Measurements from ENCODE around the gene TMEM109.

Gene TMEM109, protein sequence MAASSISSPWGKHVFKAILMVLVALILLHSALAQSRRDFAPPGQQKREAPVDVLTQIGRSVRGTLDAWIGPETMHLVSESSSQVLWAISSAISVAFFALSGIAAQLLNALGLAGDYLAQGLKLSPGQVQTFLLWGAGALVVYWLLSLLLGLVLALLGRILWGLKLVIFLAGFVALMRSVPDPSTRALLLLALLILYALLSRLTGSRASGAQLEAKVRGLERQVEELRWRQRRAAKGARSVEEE

DNA sequence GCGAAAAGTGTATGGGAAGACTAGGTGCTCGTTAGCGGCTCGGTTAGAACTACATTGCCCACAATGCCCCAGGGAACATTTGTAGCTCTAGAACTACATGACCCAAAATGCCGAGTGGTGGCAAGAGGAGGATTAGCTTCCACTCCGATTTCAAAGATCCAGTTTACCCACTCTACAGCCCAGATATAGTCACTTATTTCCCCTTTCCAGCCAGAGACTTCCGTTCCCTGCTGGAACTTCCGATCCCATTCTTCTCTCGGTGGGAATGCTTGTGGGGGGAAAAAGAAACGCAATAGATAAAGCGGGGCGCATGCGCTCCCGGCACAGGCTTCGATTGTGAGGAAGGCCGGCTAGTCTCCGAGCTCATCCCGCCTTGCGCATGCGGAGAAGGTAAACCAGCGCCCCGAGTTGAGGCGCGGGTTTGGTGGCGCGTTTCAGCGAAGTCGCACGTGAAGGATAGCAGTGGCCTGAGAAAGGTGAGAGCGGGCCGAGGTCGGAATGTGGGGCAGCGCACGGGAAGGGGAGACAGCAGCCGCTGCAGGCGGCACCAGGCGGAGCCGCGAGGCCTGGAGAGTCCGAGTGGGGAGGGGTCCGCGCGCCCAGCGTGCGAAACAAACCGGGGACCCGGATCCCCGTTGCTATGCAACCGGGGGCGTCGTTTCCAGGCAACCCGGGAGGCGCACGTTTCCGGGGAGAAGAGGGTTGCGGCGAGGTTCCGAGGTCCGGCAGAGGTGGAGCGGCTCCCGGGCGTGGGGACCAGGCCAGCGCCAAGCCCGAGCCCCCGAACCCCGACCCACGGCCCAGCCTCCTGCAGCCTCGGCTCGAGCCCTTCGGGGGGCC is at the start of gene TMEM109:
TSS of gene TMEM109 (plus strand) at position 366 of the 840 bp plus-strand sequence. CDS start 5,536 bp downstream, outside the sequence.
- peak; percentile 82 for DNase-seq

DNA sequence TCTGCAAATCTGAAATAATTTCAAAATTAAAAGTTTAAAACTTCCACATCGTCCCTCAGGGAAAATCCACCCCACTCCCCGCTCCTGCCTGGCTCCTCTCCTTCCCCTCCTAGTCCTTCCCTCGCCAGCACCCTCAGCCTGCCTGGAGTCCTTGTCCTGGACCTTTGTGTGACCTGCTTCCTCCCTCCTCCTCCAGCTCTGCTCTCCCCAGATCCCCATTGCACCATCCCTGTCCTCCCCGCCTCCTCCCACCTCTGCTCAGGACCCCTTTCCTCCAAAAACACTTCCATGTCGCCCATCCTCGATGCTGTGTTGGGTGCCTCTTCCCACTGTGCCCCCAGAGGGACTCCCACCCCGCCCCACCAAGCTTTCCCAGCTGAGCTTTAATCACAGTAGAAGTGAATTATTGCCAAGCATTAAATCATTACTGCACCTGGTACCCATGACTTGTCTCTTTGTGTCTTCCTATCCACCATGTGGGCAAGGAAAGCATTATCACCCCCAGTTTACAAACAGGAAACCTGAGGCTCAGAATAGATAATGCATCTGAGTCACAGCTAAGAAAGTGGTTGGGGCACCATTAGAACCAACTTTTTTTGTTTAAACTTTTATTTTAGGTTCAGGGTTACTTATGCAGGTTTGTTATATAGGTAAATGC is 49.0 kb upstream of the TMEM109 start:
- DNase-seq: no peak

DNA sequence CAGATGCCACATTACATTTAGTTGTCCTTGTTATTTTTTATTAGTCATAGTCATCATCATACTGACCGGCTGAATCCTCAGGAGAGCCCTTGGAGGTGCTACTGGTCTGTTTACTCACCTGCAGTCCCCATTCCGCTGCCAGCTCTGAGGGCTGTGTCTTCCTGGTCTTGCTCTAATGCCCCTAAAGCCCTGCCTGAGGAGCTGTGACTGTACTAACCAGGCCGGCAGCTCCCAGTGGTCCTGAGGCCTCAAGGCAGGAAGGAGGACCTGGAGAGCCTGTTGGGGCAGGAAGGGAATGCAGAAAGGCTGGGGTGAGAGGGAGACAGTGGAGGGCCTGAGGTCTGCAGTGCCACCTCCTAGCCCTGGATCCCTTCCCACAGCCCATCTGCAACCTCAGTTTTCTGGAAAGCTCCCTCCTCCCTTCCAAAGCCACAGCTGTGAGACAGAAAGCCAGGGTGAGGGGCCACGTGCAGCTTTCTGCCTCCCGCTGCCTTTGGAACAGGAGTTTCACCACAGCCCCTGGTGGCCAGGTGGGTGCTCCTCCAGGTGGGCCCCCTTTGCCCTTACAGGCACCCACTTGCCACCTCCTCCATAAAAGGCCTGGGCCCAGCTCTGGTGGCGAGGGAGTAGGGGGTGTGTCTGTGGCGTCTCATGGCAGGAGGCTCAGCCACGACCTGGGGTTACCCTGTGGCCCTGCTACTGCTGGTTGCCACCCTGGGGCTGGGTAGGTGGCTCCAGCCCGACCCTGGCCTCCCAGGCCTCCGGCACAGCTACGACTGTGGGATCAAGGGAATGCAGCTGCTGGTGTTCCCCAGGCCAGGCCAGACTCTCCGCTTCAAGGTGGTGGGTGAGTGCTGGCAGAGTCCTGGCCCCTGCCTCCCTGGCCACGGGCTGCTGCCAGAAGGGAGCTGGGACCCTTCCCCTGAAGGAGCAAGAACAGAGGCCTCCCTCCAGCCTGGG is 46.8 kb upstream of the TMEM109 start, which contains the start of gene ZP1:
TSS of gene ZP1 (plus strand) at position 632 of the 960 bp plus-strand sequence. CDS start at position 652, 20 bp downstream.
- no peak for DNase-seq

DNA sequence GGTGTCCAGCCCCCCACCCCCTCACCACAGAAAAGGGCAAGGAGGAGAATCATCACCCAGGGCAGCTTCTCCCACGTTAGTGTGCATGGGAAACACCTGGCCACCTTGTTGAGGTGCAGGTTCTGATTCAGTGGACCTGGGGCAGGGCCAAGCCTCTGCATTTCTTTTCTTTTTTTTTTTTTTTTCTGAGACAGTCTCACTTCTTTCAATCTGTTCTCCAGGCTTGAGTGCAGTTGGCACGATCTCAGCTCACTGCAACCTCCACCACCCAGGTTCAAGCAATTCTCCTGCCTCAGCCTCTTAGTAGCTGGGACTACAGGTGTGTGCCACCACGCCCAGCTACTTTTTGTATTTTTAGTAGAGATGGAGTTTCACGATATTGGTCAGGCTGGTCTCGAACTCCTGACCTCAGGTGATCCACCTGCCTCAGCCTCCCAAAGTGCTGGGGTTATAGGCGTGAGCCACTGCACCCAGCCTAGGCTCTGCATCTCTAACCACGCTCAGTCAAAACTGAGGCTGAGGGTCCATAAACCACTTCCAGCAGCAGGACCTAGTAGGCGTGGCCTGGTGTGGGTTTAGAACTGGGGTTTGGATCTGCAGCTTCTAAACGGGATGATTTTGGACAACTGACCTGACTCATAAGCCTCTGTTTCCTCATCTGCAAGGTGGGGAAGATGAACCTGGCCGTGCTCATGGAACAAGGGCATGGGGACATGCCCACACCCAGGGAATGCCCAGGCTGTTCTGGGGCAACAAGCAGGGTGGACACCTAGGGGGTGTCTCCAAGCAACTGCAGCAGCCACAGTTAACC is 45.9 kb upstream of the TMEM109 start:
- DNase-seq: no peak

DNA sequence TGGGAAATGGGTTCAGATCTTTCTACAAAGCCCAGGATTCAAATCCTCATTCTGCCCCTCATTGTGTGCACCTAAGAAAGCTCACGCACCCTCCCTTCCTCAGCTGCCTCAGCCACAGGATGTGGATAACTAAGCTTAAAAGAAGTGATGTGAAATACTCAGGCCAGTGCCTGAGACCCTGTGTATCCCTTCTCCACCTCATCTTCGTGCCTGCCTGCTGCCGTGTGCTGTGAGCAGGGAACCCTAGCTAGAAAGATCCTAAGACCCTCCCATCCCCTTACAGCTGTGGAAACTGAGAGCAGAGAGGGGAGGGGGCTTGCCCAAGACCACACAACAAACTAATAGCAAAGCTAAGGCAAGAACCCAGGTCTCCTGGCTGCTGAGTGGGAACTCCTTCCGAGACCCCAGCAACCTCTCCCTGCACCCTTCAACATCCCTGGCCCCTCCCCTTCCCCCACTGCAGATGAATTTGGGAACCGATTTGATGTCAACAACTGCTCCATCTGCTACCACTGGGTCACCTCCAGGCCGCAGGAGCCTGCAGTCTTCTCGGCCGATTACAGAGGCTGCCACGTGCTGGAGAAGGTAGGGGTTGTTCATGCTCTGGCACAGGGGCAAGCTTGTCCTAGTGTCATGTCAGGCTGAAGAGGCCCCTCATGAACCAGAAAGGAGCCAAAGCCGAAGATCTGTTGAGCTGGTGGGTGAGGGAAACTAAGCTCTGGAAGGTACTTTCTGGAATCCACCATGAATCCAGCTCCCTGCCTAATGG is 45.1 kb upstream of the TMEM109 start:
- DNase-seq: no peak

DNA sequence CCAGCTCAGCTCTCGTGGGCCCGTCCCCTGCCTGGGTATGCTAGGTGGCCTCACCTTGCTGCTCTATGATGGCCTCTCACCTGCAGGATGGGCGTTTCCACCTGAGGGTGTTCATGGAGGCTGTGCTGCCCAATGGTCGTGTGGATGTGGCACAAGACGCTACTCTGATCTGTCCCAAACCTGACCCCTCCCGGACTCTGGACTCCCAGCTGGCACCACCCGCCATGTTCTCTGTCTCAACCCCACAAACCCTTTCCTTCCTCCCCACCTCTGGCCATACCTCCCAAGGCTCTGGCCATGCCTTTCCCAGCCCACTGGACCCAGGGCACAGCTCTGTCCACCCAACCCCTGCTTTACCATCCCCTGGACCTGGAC is 44.5 kb upstream of the TMEM109 start:
- DNase-seq: no peak

DNA sequence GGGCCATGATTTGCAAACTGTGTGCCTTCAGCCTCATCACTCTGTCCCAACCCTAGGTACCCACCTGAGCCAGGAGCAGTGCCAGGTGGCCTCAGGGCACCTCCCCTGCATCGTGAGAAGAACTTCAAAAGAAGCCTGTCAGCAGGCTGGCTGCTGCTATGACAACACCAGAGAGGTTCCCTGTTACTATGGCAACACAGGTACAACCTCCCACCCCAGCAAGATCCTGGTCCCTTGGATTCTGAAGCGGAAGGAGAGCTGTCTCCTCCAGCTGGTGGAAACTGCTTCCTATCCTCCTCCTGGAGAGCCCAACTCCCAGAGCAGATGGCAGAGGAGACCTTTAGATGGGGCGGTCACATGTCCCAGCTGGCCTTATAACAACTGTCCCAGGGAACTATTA is 43.7 kb upstream of the TMEM109 start:
- DNase-seq: no peak

DNA sequence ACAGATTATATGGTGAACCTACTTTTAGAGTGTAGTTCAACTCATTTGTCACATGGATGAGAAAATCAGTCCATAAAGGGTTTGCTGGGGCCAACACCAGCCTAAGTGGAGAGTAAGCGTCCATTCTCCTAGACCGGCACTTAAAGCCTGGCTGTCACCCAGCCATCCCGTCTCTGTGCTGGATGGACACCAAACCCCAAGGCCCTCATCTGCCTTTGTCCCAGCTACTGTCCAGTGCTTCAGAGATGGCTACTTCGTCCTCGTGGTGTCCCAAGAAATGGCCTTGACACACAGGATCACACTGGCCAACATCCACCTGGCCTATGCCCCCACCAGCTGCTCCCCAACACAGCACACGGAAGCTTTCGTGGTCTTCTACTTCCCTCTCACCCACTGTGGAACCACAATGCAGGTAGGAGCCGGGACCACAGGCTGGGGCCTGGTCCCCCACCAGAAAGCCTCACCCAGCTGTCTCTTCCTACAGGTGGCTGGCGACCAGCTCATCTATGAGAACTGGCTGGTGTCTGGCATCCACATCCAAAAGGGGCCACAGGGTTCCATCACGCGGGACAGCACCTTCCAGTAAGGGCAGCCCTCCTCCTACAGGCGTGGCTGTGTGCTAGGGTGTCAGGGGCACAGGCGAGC is 43.1 kb upstream of the TMEM109 start:
- no peak for DNase-seq

DNA sequence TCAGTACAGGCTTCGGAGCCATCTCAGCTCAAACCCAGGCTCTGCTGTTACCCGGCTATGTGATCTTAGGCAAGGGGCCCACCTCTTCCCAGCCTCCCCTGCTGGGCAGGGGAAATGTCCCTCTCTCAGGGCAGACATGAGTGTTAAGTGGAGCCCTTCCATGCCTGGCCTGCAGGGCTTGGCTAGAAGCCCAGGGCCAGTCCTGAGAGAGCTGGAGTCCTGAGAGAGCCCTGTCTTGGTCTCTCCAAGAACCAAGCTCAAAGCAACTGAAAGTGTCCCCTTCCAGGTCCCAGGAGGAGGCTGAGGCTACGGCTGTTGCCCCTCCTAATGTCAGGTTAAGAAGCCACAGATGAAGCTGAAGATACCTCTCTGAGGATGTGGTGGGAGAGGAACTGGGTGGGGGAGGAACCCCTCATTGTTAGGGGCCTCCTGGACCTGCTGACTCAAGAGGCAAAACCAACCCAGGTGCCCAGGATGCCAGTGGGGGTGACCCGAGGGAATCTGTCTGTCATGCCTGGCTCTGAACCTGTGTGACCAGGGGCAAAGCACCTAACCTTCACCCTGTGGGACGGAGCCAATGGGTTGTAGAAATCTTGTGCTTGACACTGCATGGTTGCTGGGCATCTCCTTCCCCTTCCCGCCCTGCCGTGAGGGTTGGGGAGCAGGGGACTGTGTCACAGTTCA is 42.4 kb upstream of the TMEM109 start:
- no peak for DNase-seq

DNA sequence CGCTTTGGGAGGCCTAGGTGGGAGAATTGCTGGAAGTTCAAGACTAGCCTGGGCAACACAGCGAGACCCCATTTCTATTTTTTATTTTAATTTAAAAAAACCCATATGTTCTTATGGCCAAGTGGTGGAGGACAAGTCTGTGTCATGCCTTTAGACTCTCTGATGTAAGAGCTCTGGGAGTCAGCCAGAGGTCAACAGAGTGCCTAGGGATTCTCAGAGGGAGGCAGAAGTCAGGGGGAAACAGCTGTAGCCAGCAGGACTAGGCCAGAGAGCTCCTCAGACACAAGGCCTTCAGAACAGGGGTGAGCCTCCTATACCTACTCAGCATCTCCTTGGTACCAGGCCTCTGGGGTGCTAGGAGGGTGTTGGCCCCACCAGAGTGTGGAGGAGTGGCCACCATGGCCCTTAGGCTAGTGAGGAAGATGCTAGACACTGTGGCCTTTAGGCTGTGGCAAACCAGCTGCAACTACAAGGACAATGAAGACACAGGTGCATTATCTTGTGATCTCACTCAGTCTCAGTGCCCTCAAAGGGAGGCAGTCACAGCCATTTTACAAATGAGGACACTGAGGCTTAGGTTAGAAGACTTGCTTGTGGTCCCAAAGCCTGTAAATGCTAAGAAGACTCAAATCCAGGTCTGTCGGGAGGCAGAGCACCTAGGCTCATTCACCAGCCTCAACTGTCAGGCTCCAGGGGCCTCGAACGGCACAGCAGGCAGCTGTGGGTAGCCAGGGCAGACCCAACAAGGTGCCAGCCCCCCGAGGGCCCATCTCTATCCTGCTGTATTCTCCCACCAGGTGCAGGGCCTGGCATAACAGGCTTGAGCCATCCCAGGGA is 41.6 kb upstream of the TMEM109 start:
- DNase-seq: no peak

DNA sequence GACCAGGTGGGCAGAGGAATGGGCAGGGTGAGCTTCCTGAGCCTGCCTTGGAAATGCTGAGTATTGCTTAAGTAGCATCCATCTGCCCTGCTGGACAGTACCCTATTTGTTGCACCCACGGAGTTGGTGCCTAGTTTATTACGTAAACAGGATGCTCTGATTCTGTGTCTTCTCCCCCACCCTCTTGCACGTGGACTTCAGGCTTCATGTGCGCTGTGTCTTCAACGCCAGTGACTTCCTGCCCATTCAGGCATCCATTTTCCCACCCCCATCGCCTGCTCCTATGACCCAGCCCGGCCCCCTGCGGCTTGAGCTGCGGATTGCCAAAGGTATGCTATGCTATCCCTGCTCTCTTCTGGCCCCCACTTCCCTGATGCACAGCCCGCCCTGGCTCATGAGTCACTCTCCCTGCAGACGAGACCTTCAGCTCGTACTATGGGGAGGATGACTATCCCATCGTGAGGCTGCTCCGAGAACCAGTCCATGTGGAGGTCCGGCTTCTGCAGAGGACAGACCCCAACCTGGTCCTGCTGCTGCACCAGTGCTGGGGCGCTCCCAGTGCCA is 40.9 kb upstream of the TMEM109 start:
- DNase-seq: no peak

DNA sequence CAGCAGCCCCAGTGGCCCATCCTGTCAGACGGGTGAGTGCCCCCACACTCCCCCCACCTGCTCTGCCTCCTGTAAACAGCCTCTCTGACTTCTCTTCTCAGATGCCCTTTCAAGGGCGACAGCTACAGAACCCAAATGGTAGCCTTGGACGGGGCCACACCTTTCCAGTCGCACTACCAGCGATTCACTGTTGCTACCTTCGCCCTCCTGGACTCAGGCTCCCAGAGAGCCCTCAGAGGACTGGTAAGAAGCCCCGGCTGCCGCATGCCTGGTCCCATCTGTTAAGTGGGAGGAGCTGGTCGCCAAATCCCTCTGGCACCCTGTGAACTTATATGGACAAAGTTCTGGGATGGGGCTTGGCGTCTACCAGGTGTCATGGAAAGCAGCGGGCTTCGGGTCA is 40.4 kb upstream of the TMEM109 start:
- no peak for DNase-seq

DNA sequence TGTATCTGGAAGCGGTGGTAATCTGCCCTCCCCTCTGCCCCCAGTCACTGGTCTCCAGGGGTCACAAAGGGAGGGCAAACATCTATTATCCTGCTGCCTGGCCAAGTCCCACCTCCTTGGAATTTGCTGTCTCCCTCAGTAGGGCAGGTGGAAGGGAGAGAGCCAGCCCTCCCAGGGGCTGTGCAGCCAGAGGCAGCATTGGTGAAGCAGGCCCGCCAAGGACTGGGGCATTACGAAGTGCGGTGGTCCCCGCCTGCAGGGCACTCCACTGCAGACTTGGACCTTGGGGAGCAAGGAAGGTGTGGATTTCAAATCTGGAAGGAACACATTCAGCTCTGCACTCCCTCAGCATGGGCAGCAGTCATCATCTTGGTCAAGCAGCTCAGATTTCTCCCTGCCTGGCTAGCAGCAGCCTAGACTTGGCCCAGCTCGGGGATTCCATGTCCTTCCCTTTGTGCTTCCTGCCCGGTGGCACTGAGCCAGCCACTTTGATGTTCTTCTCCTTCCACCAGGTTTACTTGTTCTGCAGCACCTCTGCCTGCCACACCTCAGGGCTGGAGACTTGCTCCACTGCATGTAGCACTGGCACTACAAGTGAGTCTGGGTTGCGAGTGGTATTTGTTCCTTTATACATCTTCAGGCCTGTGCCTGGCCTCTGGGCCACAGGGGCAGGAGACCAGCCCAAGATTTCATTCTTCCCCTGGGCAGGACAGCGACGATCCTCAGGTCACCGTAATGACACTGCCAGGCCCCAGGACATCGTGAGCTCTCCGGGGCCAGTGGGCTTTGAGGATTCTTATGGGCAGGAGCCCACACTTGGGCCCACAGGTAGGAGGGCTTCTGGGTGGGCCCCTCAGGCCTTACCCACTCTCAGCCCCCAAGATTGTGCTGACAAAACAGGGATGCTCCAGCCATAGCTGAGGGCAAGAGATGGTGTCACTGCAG is 39.3 kb upstream of the TMEM109 start:
- DNase-seq: no peak

DNA sequence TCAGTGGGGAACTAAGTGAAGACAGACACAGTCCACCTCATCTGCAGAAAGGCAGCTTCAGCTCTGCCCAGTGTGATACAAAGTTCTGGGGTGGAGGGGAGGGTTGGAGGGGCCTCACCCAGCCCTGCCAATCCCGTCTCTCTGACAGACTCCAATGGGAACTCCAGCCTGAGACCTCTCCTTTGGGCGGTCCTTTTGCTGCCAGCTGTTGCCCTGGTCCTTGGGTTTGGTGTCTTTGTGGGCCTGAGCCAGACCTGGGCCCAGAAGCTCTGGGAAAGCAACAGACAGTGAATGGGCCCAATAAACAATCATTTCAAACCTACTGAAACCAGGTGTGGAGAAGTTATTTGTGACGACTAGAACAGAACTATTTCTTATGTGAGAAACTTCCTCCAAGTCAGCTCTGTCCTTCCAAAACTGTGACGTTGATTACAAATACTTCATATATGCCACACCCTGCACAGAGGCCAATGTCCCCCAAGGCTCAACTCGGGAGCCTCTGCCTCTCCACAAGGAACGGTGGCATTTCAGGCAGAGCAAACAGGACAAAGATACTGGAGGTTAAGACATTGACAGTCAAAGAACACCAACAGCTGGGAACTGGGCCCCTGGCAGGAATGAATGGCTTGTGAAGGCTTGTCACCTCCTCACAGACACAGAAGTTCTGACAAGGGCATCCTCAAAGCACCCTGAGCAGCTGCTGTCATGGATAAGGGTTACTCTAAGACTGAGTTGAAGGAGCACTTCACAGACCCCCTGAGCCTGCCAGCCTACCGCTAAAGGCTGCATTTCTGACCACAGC is 38.4 kb upstream of the TMEM109 start:
- DNase-seq: no peak

DNA sequence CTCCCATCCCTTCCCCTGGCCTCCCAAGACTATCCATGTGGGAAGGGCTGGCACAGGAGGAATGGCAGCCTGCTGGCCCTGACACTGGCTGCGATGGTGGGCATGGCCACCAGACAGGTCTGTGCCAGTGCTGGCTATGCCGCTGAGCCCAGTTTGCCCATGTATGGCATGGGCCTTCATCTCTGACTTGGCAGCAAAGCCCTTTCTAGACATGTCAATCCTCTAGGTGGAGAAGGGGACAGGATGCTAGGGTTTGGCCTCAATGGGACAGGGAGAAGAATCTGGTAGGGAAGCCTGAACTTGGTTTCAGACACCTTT is 37.8 kb upstream of the TMEM109 start:
- DNase-seq: no peak

Measured in GDM1 (cell line).